ENCODE data around the gene DHRS12.

GRCh38 chr13:51776179-51776578 lies 27.8 kb downstream of the DHRS12 start:
- TF ChIP-seq POLR2AphosphoS5 (IDR thresholded peaks at IDR 0.05; ENCODE audit: low read depth, low read length) (no peak), TAF1 (IDR thresholded peaks at IDR 0.05; ENCODE audit: low read depth, low read length) (no peak), POLR2A (IDR thresholded peaks at IDR 0.05; ENCODE audit: low read depth, low read length) (no peak), SPI1 (IDR thresholded peaks at IDR 0.05; ENCODE audit: low read depth, low read length) (no peak)
